DND-41 (cell line): ENCODE data around the gene DSCAML1.

Experiments used
- ATAC-seq: fragments of 200-7000 bp; cut with Tn5 transposase; 3 replicates; pipeline ENCODE4 v1.9.1; 2021; ENCODE audit warnings: low read depth; ENCODE audit not compliant: insufficient read depth
- DNase-seq: peaks from one replicate; pipeline ENCODE4 v3.0.0-alpha.2; 2020
- H2AFZ ChIP-seq: 2 replicates; pipeline ENCODE4 v1.6.0; 2012; ENCODE audit warnings: low read depth, low read length
- H3K27ac ChIP-seq: 2 replicates; pipeline ENCODE4 v1.5.1; 2012; ENCODE audit warnings: low read length, inconsistent platforms
- H3K27me3 ChIP-seq: fragments of 200-600 bp; sonication (generic); 2 replicates; pipeline ENCODE4 v1.6.0; 2012; ENCODE audit warnings: low read length, mild to moderate bottlenecking, inconsistent platforms; ENCODE audit not compliant: insufficient read depth, poor library complexity
- H3K36me3 ChIP-seq: 2 replicates; pipeline ENCODE4 v1.5.1; 2012; ENCODE audit warnings: low read length, inconsistent platforms; ENCODE audit not compliant: insufficient read depth
- H3K4me1 ChIP-seq: 2 replicates; pipeline ENCODE4 v1.5.1; 2012; ENCODE audit warnings: mild to moderate bottlenecking, low read length; ENCODE audit not compliant: insufficient read depth
- H3K4me2 ChIP-seq: 2 replicates; pipeline ENCODE4 v1.6.0; 2012; ENCODE audit warnings: mild to moderate bottlenecking, moderate library complexity, low read length, inconsistent platforms; ENCODE audit not compliant: insufficient read depth
- H3K4me3 ChIP-seq, 2 experiments: fragments of 200-600 bp in 1 of 2; shearing (Covaris generic) in 1 of 2; 2 replicates each; pipeline ENCODE4 v1.5.1; 2012 to 2016; ENCODE audit warnings: inconsistent platforms in 2 of 2, low read length in 2 of 2, mild to moderate bottlenecking in 2 of 2, low read depth in 1 of 2, moderate library complexity in 1 of 2
- H3K79me2 ChIP-seq: 2 replicates; pipeline ENCODE4 v1.6.0; 2012; ENCODE audit warnings: low read length, inconsistent platforms; ENCODE audit not compliant: insufficient read depth
- H3K9ac ChIP-seq: 2 replicates; pipeline ENCODE4 v1.6.0; 2012; ENCODE audit warnings: low read depth, mild to moderate bottlenecking, inconsistent platforms, low read length, moderate library complexity
- H3K9me3 ChIP-seq: 2 replicates; pipeline ENCODE4 v1.5.1; 2012; ENCODE audit warnings: low read length, moderate library complexity, mild to moderate bottlenecking, inconsistent platforms; ENCODE audit not compliant: insufficient read depth, severe bottlenecking
- H4K20me1 ChIP-seq: 2 replicates; pipeline ENCODE4 v1.6.0; 2012; ENCODE audit warnings: low read length; ENCODE audit not compliant: insufficient read depth
- CTCF ChIP-seq: IDR thresholded peaks from 2 replicates; pipeline ENCODE4 v1.5.1; 2012; ENCODE audit warnings: borderline replicate concordance, low read length, moderate library complexity, mild to moderate bottlenecking; ENCODE audit not compliant: poor library complexity, severe bottlenecking; ENCODE audit errors: extremely low read depth
- EZH2 ChIP-seq: IDR thresholded peaks from 3 replicates; pipeline ENCODE4 v1.6.1; 2012; ENCODE audit warnings: borderline replicate concordance, low read depth, mild to moderate bottlenecking, moderate library complexity, low read length, inconsistent platforms; ENCODE audit not compliant: severe bottlenecking

DSCAML1 gene

DNA sequence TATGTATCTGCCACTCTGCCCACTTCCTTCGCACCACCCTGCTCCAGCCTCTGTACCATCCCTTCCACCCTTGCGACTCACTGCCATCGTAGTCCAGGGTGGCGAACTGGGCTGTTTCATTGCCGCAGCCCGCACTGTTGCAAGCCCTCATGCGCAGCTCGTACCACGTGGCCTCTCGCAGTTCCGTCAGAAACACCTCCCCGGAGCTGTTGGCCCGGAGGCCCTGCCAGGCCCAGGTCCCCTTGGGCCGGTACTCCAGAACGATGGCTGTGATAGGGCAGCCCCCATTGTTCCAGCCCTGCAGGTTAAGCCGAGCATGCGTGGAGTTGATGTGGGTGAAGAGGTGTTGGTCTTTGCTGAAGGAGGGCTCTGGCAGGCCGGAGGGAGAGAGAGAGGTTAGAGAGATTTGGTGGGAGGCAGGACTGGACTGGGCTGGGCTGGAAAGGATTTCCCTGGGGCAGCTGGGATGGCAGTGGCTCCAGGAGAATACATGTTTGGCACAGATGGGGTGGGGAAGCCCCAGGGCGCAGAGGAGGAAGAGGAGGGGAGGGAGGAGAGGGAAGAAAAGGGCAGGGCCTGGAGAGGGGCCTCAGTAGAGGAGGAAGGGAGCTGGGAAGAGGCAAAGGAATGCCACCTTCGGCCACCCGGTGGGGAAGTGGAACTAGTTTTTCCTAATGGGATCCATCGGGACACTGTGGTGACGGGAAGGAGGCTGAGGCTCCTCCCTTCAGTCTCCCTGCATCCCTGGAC, 359.8 kb downstream of the DSCAML1 start:
- H3K27me3 ChIP-seq = no peaks in the 10 kb centered on the region
- no peaks in the 10 kb centered on the region for H3K4me1 ChIP-seq
- H4K20me1 ChIP-seq = no peaks in the 10 kb centered on the region
- no peak overlapping the region for H3K4me2 ChIP-seq
- H3K4me3 ChIP-seq = no peak overlapping the region
- H3K9me3 ChIP-seq = no peaks in the 10 kb centered on the region
- no peak overlapping the region for H3K27ac ChIP-seq
- no peaks in the 10 kb centered on the region for H3K36me3 ChIP-seq
- ATAC-seq (no peak), DNase-seq (no peak)
- TF ChIP-seq CTCF (no peak), EZH2 (no peak)
- no peak overlapping the region for H3K9ac ChIP-seq
- no peak overlapping the region for H2AFZ ChIP-seq
- no peaks in the 10 kb centered on the region for H3K79me2 ChIP-seq

DNA sequence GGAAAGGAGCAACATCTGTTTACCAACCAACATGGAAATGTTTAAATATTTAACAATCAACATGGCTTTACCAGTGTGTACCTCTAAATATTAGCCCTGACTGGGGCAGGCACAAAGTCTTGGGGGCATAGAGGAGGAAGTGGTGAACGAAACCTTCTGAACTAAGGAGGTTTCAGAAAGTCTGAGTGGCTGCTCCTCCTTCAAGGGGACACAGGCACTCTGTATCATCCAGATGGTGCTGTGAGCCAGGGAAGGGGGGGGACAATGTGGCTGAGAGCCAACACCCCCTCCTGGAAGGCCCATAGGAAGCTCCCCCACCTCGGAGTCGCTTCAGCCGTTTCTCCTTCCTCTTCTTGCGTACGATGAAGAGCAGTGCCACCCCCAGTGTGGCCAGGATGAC, 361.7 kb downstream of the DSCAML1 start:
- Histone ChIP-seq H3K27me3 (no peaks in the 10 kb centered on the region), H4K20me1 (no peaks in the 10 kb centered on the region; the same call in 1 of the 2 replicates), H3K4me3 (no peak overlapping the region), H3K4me1 (no peaks in the 10 kb centered on the region), H2AFZ (no peak overlapping the region), H3K9me3 (no peaks in the 10 kb centered on the region), H3K36me3 (0 out of 2 replicates have a peak, but pooled peaks cover 5% of the 10 kb centered on the region), H3K9ac (no peak overlapping the region), H3K79me2 (no peaks in the 10 kb centered on the region), H3K27ac (no peak overlapping the region), H3K4me2 (no peak overlapping the region)
- TF ChIP-seq CTCF = no peak
- TF ChIP-seq EZH2 = no peak
- no peak for ATAC-seq
- no peak for DNase-seq

DNA sequence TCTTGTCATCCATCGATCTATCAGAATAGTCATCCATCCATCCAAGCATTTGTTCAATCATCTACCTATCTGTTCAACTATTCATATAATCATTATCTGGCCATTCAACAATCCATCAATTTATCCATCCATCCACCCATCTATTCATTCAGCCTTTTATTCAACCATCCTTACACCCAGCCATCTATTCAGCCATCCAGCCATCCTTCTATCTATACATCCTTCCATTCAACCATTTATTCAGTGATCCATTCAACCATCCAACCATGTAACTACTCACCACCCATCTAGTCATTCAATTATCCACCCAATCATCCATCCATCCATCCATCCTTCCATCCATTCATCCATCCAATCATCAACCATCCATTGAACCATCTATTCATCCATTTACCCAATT, 362.5 kb downstream of the DSCAML1 start:
- Histone ChIP-seq H3K9me3 (no peaks in the 10 kb centered on the region), H3K9ac (no peak overlapping the region), H2AFZ (no peak overlapping the region), H3K4me2 (no peak overlapping the region), H3K4me1 (no peaks in the 10 kb centered on the region), H3K79me2 (no peaks in the 10 kb centered on the region), H3K27ac (no peak overlapping the region), H4K20me1 (no peaks in the 10 kb centered on the region; the same call in 1 of the 2 replicates), H3K4me3 (no peak overlapping the region), H3K36me3 (0 out of 2 replicates have a peak, but pooled peaks cover 5% of the 10 kb centered on the region), H3K27me3 (no peaks in the 10 kb centered on the region)
- no peak for ATAC-seq
- TF ChIP-seq CTCF (no peak), EZH2 (no peak)
- DNase-seq = no peak
